ENCODE results near the gene NSD2.

Gene NSD2

DNA sequence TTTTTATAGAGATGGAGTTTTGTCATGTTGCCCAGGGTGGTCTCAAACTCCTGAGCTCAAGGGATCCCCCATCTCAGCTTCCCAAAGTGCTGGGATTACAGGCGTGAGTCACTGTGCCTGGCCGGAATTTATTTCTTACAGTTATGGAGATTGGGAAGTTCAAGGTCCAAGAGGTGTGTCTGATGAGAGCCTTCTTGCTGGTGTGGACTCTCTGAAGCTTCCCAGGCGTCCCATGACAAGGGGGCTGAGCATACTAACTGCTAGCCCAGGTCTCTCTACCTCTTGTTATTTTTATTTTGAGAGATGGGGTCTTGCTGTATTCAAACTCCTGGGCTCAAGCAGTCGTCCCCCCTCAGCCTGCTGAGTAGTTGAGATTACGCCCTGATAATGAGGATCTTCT lies 2.9 kb upstream of the NSD2 start:
- no peak for DNase-seq (ENCODE audit: low read depth in 1 of 2, low spot score in 1 of 2)
- no peak overlapping the region for H3K4me3 ChIP-seq (replicated peaks; ENCODE audit: insufficient read depth, low read length)
- H3K27ac ChIP-seq (replicated peaks), result no peak overlapping the region
- H3K27me3 ChIP-seq (ENCODE audit: insufficient read depth, poor library complexity, severe bottlenecking), result no peaks in the 10 kb centered on the region
- TF ChIP-seq SPI1 (IDR thresholded peaks at IDR 0.05; ENCODE audit: borderline replicate concordance, low read depth), result no peak

DNA sequence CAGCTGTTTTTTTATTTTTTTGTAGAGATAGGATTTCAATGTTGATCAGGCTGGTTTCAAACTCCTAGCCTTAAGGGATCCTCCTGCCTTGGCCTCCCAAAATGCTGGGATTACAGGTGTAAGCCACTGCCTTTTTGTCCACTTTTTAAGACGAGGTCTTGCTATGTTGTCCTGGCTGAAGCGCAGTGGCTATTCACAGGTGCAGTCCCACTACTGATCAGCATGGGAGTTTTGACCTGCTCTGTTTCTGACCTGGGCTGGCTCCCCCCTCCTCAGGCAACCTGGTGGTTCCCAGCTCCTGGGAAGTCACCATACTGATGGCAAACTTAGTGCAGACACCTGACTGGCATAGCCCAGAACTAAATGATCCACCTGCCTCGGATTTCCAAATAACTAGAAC lies 2.3 kb upstream of the NSD2 start:
- DNase-seq (ENCODE audit: low read depth in 1 of 2, low spot score in 1 of 2), result no peak
- Histone ChIP-seq H3K27me3 (ENCODE audit: insufficient read depth, poor library complexity, severe bottlenecking) (no peaks in the 10 kb centered on the region), H3K4me3 (replicated peaks; ENCODE audit: insufficient read depth, low read length) (no peak overlapping the region), H3K27ac (replicated peaks) (no peak overlapping the region)
- TF ChIP-seq POLR2AphosphoS5 (IDR thresholded peaks at IDR 0.05; ENCODE audit: low read depth) (no peak), GABPA (IDR thresholded peaks at IDR 0.05; ENCODE audit: low read depth) (no peak), SPI1 (IDR thresholded peaks at IDR 0.05; ENCODE audit: borderline replicate concordance, low read depth) (no peak)
- TF ChIP-seq, protein P1, sequence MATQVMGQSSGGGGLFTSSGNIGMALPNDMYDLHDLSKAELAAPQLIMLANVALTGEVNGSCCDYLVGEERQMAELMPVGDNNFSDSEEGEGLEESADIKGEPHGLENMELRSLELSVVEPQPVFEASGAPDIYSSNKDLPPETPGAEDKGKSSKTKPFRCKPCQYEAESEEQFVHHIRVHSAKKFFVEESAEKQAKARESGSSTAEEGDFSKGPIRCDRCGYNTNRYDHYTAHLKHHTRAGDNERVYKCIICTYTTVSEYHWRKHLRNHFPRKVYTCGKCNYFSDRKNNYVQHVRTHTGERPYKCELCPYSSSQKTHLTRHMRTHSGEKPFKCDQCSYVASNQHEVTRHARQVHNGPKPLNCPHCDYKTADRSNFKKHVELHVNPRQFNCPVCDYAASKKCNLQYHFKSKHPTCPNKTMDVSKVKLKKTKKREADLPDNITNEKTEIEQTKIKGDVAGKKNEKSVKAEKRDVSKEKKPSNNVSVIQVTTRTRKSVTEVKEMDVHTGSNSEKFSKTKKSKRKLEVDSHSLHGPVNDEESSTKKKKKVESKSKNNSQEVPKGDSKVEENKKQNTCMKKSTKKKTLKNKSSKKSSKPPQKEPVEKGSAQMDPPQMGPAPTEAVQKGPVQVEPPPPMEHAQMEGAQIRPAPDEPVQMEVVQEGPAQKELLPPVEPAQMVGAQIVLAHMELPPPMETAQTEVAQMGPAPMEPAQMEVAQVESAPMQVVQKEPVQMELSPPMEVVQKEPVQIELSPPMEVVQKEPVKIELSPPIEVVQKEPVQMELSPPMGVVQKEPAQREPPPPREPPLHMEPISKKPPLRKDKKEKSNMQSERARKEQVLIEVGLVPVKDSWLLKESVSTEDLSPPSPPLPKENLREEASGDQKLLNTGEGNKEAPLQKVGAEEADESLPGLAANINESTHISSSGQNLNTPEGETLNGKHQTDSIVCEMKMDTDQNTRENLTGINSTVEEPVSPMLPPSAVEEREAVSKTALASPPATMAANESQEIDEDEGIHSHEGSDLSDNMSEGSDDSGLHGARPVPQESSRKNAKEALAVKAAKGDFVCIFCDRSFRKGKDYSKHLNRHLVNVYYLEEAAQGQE (IDR thresholded peaks at IDR 0.05; ENCODE audit: insufficient replicate concordance, low read depth), result no peak
- TF ChIP-seq, protein P2, sequence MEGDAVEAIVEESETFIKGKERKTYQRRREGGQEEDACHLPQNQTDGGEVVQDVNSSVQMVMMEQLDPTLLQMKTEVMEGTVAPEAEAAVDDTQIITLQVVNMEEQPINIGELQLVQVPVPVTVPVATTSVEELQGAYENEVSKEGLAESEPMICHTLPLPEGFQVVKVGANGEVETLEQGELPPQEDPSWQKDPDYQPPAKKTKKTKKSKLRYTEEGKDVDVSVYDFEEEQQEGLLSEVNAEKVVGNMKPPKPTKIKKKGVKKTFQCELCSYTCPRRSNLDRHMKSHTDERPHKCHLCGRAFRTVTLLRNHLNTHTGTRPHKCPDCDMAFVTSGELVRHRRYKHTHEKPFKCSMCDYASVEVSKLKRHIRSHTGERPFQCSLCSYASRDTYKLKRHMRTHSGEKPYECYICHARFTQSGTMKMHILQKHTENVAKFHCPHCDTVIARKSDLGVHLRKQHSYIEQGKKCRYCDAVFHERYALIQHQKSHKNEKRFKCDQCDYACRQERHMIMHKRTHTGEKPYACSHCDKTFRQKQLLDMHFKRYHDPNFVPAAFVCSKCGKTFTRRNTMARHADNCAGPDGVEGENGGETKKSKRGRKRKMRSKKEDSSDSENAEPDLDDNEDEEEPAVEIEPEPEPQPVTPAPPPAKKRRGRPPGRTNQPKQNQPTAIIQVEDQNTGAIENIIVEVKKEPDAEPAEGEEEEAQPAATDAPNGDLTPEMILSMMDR (IDR thresholded peaks at IDR 0.05; ENCODE audit: insufficient read depth, low read length), result no peak

DNA sequence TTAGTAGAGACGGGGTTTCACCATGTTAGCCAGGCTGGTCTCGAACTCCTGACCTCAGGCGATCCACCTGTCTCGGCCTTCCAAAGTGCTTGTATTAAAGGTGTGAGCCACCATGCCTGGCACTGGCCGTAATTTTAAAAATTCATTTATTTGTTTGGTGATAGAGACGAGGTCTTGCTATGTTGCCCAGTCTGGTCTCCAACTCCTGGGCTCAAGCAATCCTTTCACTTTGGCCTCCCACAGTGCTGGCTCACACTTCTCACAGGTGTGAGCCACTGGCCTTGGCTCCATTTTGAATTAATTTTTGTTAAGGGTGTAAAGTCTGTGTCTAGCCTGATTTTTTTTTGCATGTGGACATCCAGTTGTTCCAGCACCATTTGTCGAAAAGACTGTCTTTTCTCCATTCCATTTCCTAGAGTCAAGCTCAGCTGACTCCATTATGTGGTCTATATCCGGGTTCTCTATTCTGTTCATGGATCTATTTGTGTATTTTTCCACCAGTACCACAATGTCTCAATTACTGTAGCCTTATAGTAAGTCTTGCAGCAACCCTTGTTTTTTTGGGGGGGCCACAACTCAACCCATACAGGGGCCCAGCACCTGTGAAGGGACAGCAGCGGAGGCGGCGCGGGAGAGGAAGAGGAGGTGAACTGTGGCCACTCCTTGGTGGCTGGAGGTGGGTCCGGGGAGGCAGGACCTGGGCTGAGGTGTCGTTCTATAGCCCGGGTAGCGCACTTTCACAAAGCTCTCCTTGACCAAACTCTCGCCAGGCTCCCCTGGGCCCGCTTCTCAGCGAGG lies 1.5 kb upstream of the NSD2 start:
- H3K27me3 ChIP-seq (ENCODE audit: insufficient read depth, poor library complexity, severe bottlenecking), result no peaks in the 10 kb centered on the region
- no peak for DNase-seq (ENCODE audit: low read depth in 1 of 2, low spot score in 1 of 2)
- TF ChIP-seq POLR2AphosphoS5 (IDR thresholded peaks at IDR 0.05; ENCODE audit: low read depth) (no peak), SPI1 (IDR thresholded peaks at IDR 0.05; ENCODE audit: borderline replicate concordance, low read depth) (no peak), GABPA (IDR thresholded peaks at IDR 0.05; ENCODE audit: low read depth) (no peak)
- TF ChIP-seq, protein P2 (IDR thresholded peaks at IDR 0.05; ENCODE audit: insufficient read depth, low read length), result no peak
- TF ChIP-seq, protein P1 (IDR thresholded peaks at IDR 0.05; ENCODE audit: insufficient replicate concordance, low read depth), result no peak
- peak overlapping the region; percentile 99 for H3K27ac ChIP-seq (replicated peaks)
- peak overlapping the region; percentile 57 for H3K4me3 ChIP-seq (replicated peaks; ENCODE audit: insufficient read depth, low read length)

DNA sequence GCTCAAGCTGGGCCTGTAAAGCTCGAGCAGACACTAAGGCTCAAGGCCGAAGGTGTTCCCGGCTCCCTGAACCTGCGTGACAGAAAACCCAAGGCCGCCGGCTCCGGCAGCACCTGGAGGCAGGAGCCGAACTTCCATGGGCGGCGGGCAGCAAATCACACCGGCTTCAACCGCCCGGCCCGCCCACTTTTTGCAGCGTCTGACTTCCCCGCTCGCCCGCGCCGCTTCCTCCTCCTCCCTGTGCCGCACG lies 940 bp upstream of the NSD2 start:
- DNase-seq (ENCODE audit: low read depth in 1 of 2, low spot score in 1 of 2), result peak in 1 of 2 experiments; percentile 89
- TF ChIP-seq, protein P2 (IDR thresholded peaks at IDR 0.05; ENCODE audit: insufficient read depth, low read length), result no peak
- peak; percentile 64; the same call in 1 of the 2 replicates for TF ChIP-seq SPI1 (IDR thresholded peaks at IDR 0.05; ENCODE audit: borderline replicate concordance, low read depth)
- Histone ChIP-seq H3K4me3 (replicated peaks; ENCODE audit: insufficient read depth, low read length) (peak overlapping the region; percentile 57), H3K27ac (replicated peaks) (peak overlapping the region; percentile 99), H3K27me3 (ENCODE audit: insufficient read depth, poor library complexity, severe bottlenecking) (no peaks in the 10 kb centered on the region)
